Left colon (tissue), 2 donors: ENCODE data around the gene FAM217A. TPM values are rescaled to one million over a fixed set of nuclear protein-coding genes. Genes with fewer than 3 reads are reported as not detected.

ENCODE experiments used
- ATAC-seq: fragments of 200-7000 bp; cut with Tn5 transposase; one replicate; pipeline ENCODE4 v1.9.1; 2020; ENCODE audit warnings: mild to moderate bottlenecking, moderate library complexity
- DNase-seq, 2 donors: peaks; one replicate each; pipeline ENCODE4 v3.0.0-alpha.2; 2020
- intact Hi-C, 2 donors: fragments of 100-400 bp; cut with DNase I in 1 of 2; cut with micrococcal nuclease in 1 of 2; formaldehyde crosslinking; loops; one replicate each; pipeline versions ENCODE4 v1.11.2 to v1.14.0; 2022; cut with DNase I, micrococcal nuclease
- total RNA-seq, 2 donors: library from RNA; stranded (reverse); fragmentation: NEBNext Ultra II Directional; extraction: Animal tissue kit (Norgen Biotek cat#: 25700); gene quantifications; one replicate each; pipeline ENCODE4 v1.2.1, GENCODE V29; 2021
- donor health status: DM: no; HTN: no; CAD: no.
- donor health status: DM: yes; HTN: yes; CAD: no.

FAM217A gene
- total RNA-seq, 2 donors from 2014 or later, result not detected

DNA sequence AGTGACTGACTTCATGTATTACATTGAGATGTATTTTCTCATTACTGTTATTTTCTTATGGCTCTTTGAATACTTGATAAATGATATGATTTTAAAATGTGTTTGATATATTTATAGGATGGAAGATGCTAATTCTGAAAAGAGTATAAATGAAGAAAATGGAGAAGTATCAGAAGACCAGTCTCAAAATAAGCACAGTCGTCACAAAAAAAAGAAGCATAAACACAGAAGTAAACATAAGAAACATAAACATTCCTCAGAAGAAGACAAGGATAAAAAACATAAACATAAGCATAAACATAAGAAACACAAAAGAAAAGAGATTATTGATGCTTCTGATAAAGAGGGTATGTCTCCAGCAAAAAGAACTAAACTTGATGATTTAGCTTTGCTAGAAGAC, 47.5 kb downstream of the FAM217A start:
- intact Hi-C loops, result no loop called here
- no peak for ATAC-seq
- no peak for DNase-seq

DNA sequence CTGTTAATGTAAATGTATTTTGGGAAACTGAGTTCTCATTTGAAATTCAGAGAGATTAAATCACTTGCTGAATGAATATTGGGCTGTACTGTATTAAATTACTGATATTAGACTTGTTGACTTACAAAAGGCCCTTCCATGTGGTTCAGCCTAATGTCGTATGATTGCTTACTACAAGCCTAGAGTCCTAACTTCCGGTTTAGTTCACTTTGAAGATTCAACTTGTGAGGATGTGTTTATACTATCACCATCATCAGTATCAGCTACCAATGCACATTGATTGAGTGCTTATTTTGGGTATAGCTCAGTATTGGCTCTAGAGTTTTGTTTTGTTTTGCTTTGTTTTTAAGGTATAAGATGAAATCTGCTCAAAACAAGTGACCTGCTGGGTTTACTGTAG, 48.3 kb downstream of the FAM217A start:
- ATAC-seq (no peak), DNase-seq (no peak)
- intact Hi-C loops, result no loop called here

DNA sequence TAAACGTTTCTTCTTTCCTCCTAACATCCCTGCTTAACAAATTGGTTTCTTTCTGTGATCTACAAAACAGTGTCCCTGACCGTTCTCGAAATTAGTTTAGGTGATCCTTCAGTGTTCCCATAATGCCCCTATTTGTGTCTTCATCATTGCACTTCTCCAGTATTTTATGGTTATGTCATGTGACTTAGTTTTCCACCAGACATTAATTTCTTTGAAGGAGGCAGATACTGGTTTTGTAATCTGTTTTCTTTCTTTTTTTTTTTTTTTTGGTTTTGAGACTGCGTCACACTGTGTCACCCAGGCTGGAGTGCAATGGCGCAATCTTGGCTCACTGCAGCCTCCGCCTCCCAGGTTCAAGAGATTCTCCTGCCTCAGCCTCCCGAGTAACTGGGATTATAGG, 49.2 kb downstream of the FAM217A start:
- ATAC-seq (no peak), DNase-seq (no peak)
- intact Hi-C loops, result no loop called here

DNA sequence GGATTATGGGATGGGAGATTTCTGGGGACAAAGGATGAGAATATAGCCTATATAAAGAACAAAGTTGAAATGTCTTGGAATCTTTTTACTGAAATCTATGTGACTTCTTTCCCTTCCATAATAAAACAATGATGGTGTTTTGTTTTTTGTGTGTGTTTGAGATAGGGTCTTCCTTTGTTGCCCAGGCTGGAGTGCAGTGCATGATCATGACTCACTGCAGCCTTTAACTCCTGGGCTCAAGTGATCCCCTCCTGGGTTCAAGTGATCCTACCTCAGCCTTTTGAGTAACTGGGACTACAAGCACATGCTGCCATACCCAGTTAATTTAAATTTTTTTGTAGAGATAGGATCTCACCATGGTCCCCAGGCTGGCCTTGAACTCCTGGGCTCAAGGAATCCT, 50.9 kb downstream of the FAM217A start:
- intact Hi-C loops, result no loop called here
- ATAC-seq, result no peak

DNA sequence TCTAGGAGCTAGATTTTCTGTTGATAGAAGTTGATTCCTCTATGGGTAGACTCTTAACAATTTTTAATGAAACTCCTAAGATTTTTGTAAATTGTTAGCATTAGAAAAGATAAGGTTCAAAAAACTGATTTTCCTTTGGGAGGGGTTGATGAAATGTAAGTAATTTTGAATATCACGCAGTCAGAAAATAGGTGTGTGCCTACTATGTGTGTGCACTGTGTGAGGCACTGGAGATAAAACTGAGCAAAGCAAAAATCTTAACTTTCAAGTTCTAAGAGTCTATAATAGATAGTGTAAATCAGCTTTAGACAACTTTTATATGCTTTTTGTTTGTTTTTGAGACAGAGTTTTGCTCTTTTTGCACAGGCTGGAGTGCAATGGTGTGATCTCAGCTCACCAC, 53.3 kb downstream of the FAM217A start:
- intact Hi-C loops, result no loop called here

More for the DNA sequence above, 50.9 kb downstream of the FAM217A start:
- DNase-seq, result no peak

DNA sequence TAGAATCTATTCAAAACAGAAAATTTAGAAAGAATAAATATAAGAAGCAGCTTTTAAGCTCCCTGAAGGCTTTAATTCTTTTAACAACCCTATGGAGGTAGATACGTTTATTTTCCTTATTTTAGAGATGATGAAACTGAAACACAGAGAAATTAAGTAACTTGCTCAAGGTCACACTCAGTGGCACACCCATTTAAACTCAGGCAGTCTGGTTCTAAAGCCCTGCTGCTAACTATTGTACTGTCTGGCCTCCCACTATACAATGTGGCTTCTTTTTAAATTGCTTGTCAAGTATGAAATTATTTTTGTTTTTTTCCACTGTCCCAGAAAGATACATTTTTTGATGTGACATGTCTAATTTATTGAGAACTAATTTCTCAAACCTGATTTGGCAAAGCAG, 55.7 kb downstream of the FAM217A start:
- DNase-seq, result no peak
- no peak for ATAC-seq
- intact Hi-C loops, result no loop called here

More for the DNA sequence above, 53.3 kb downstream of the FAM217A start:
- no peak for ATAC-seq
- DNase-seq, result no peak

DNA sequence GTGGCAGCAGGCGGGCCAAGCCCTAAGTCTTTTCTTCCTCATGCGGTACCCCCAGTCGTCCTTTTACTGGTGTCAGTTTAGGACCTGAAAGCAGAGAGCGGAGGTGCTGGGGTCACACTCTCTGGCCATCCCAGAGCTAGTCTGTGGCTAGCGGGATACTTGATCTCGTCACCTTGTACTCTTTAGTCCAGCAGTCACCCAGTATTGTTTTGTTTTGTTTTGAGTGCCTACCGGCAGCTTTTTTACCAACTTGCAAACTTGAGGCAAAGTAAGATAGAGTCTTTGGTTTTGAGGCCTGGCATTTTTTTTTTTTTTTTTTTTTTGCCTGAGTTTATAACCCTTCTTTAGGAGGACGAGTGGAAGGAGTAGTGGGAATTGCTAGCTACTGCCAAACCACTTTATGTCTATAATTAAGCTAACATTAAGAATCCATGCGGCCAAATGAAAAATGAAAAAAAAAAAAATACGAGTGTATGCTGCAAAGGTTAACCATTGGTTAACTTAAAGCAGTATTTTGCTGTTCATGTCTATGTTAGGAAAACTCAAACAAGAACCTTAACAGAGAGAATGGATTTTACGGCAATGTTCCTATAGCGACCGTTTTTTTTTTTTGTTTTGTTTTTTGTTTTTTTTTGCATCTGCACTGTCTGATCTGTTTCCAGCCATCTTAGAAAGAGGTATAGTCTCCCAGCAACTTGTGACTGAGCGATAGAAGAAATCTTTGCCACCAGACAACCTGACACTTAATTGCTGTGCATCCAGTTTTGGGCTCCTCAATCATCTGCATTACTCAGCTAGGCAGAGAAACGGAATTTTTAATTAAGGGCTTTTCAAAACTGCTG, 56.9 kb downstream of the FAM217A start:
- intact Hi-C loops, result no loop called here
- ATAC-seq, result peak; percentile 7
- DNase-seq, result no peak

DNA sequence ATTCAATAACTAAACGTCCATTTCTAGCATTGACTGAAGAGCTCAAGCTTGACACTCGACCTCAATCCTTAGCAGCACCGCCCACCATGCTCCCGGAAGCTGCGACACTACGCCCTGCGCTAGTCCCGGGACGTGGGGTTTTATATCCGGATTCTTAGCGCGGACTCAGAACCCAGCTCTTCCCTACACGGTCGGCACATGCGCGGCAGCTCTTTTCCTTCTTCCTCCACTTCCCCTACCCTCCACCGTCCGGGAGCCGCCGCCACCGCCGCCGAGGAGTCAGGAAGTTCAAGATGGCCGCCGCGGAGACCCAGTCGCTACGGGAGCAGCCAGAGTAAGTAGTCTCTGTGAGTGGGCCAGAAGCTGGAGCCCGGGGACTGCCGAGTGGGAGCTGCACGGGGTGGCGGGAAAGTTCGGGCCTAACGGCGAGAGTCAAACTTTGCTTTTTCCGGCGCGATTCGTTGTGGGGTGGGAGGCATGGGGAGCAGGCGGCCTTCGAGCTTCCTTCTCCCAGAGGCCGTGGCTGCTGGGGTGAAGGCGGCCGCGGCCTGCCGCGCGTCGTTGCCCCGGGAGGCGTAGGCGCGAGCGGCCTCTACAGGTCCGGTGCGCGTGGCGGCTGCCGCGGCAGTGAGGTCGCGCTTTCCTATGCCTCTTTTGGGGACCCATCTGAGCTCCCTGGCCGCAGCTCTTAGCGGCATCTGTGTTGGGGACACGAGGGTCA, 57.6 kb downstream of the FAM217A start:
- intact Hi-C loops, result no loop called here
- DNase-seq, result peak; percentile 95 to 97
- peak; percentile 79 for ATAC-seq

DNA sequence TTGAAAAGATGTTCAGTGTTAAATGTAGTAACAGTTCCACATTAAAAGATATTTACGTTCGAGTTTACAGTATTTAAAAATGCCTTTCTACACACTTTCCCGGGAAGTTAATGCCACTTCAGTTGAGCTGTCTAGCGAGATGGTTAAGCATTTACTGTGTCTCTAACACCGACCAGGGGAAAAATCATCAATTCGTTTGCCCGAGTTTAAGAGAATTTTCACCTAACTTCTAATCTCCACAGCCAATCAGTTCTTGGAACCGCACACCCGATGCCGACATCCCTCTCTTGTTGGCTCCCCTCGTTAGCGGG, 58.2 kb downstream of the FAM217A start:
- DNase-seq (no peak), ATAC-seq (no peak)
- intact Hi-C loops, result no loop called here

DNA sequence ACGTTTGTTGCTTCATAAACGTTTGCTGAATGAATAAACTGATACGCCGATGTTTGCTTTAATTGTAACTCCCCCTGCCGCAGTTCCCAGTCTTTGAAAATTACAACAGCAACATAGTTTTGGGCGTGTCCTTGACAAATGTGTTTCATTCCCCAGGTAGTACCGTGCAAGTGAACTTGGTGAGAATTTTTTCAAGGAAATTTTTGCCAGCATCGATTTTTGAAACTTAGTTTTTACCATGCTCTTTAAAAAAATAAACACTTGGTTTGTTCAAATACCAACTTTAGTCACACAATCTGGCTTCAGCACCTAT, 60.1 kb downstream of the FAM217A start:
- intact Hi-C loops, result no loop called here
- ATAC-seq (no peak), DNase-seq (no peak)

Other genes with a start within 250 kb of the FAM217A start
- gene FAM50B, start 229.8 kb downstream of the FAM217A start, total RNA-seq, result 1 to 10 TPM; 2.7 to 5.1 TPM
- 10 to 100 TPM; 89.8 to 96.3 TPM for gene ECI2, start 56.4 kb upstream of the FAM217A start, total RNA-seq